H9 (cell line): ENCODE data around the gene CSRNP3. TPM values are rescaled to one million over a fixed set of nuclear protein-coding genes. Genes with fewer than 3 reads are reported as not detected.

Experiments
- DNase-seq: peaks from one replicate; pipeline ENCODE4 v3.0.0-alpha.2; 2017
- H2AFZ ChIP-seq: one replicate; pipeline ENCODE4 v1.6.1; 2013; ENCODE audit warnings: mild to moderate bottlenecking, low read length, control low read depth, moderate library complexity
- H2AK5ac ChIP-seq: 2 replicates; pipeline ENCODE4 v1.6.1; 2013; ENCODE audit warnings: low read length, control low read depth, mixed read lengths; ENCODE audit not compliant: insufficient read length
- H2BK120ac ChIP-seq: one replicate; pipeline ENCODE4 v1.6.1; 2013; ENCODE audit warnings: low read depth, mild to moderate bottlenecking, low read length, control low read depth, inconsistent platforms; ENCODE audit not compliant: poor library complexity, severe bottlenecking
- H2BK12ac ChIP-seq: 2 replicates; pipeline ENCODE4 v1.6.1; 2013; ENCODE audit warnings: low read length, control low read depth, mixed read lengths, low read depth; ENCODE audit not compliant: insufficient read length
- H2BK15ac ChIP-seq: 2 replicates; pipeline ENCODE4 v1.6.1; 2013; ENCODE audit warnings: low read depth, low read length, control low read depth
- H2BK20ac ChIP-seq: one replicate; pipeline ENCODE4 v1.6.1; 2013; ENCODE audit warnings: low read depth, mild to moderate bottlenecking, low read length, control low read depth, inconsistent platforms; ENCODE audit not compliant: poor library complexity, severe bottlenecking
- H2BK5ac ChIP-seq: 2 replicates; pipeline ENCODE4 v1.6.1; 2013; ENCODE audit warnings: low read length, control low read depth, mixed read lengths; ENCODE audit not compliant: insufficient read length
- H3K14ac ChIP-seq: 2 replicates; pipeline ENCODE4 v1.6.1; 2013; ENCODE audit warnings: low read length, control low read depth; ENCODE audit not compliant: insufficient read depth
- H3K18ac ChIP-seq: 2 replicates; pipeline ENCODE4 v1.6.1; 2013; ENCODE audit warnings: low read depth, mild to moderate bottlenecking, mixed read lengths, low read length, control low read depth; ENCODE audit not compliant: insufficient read length
- H3K23ac ChIP-seq: 2 replicates; pipeline ENCODE4 v1.6.1; 2013; ENCODE audit warnings: low read length, control low read depth, mixed read lengths, low read depth; ENCODE audit not compliant: insufficient read length
- H3K23me2 ChIP-seq: 2 replicates; pipeline ENCODE4 v1.6.1; 2013; ENCODE audit warnings: low read depth, mild to moderate bottlenecking, mixed read lengths, low read length, control low read depth; ENCODE audit not compliant: insufficient read length, poor library complexity, severe bottlenecking
- H3K27ac ChIP-seq: 2 replicates; pipeline ENCODE4 v1.5.1; 2013; ENCODE audit warnings: low read length, control low read depth, mixed read lengths, low read depth; ENCODE audit not compliant: insufficient read length
- H3K27me3 ChIP-seq: 2 replicates; pipeline ENCODE4 v1.6.1; 2013; ENCODE audit warnings: low read length, control low read depth, inconsistent platforms; ENCODE audit not compliant: insufficient read depth
- H3K4ac ChIP-seq: 2 replicates; pipeline ENCODE4 v1.6.1; 2013; ENCODE audit warnings: low read depth, mild to moderate bottlenecking, control low read depth, inconsistent platforms, low read length, moderate library complexity
- H3K4me1 ChIP-seq: 2 replicates; pipeline ENCODE4 v1.6.1; 2013; ENCODE audit warnings: low read length, control low read depth, inconsistent platforms; ENCODE audit not compliant: insufficient read depth
- H3K4me2 ChIP-seq: 2 replicates; pipeline ENCODE4 v1.6.1; 2013; ENCODE audit warnings: low read length, control low read depth, mixed read lengths; ENCODE audit not compliant: insufficient read length, insufficient read depth
- H3K56ac ChIP-seq: 2 replicates; pipeline ENCODE4 v1.6.1; 2013; ENCODE audit warnings: low read depth, mild to moderate bottlenecking, mixed read lengths, low read length, control low read depth; ENCODE audit not compliant: insufficient read length
- H3K79me1 ChIP-seq: 2 replicates; pipeline ENCODE4 v1.6.1; 2013; ENCODE audit warnings: low read depth, mild to moderate bottlenecking, moderate library complexity, low read length, control low read depth, inconsistent platforms; ENCODE audit not compliant: insufficient read depth, poor library complexity, severe bottlenecking
- H3K79me2 ChIP-seq: 2 replicates; pipeline ENCODE4 v1.6.1; 2013; ENCODE audit warnings: low read length, control low read depth, inconsistent platforms; ENCODE audit not compliant: insufficient read depth
- H3K9ac ChIP-seq: 2 replicates; pipeline ENCODE4 v1.6.1; 2013; ENCODE audit warnings: low read length, control low read depth, mixed read lengths; ENCODE audit not compliant: insufficient read length; ENCODE audit errors: extremely low read depth
- H3K9me3 ChIP-seq: one replicate; pipeline ENCODE4 v1.6.1; 2013; ENCODE audit warnings: low read depth, low read length, inconsistent platforms; ENCODE audit not compliant: control insufficient read depth
- H3T11ph ChIP-seq: one replicate; pipeline ENCODE4 v1.6.1; 2013; ENCODE audit warnings: mild to moderate bottlenecking, low read length, control low read depth, inconsistent platforms
- H4K20me1 ChIP-seq: one replicate; pipeline ENCODE4 v1.6.1; 2013; ENCODE audit not compliant: control insufficient read depth, insufficient read length, insufficient read depth
- H4K5ac ChIP-seq: 2 replicates; pipeline ENCODE4 v1.6.1; 2013; ENCODE audit warnings: low read depth, mild to moderate bottlenecking, mixed read lengths, low read length, control low read depth; ENCODE audit not compliant: insufficient read length
- H4K8ac ChIP-seq: replicated peaks from 2 replicates; pipeline ENCODE4 v1.6.1; 2013; ENCODE audit warnings: low read length, control low read depth, mixed read lengths, low read depth; ENCODE audit not compliant: insufficient read length
- H4K91ac ChIP-seq: 2 replicates; pipeline ENCODE4 v1.6.1; 2013; ENCODE audit warnings: low read depth, mild to moderate bottlenecking, moderate library complexity, mixed read lengths, low read length, control low read depth; ENCODE audit not compliant: insufficient read length
- H3K27ac Mint-ChIP-seq, 3 experiments: 2 replicates in 2 of 3; 3 replicates in 1 of 3; pipeline ENCODE4 v1.8.0; 2020 to 2021; ENCODE audit warnings: mixed read lengths in 3 of 3, mild to moderate bottlenecking in 1 of 3, moderate library complexity in 1 of 3
- H3K27me3 Mint-ChIP-seq: 2 replicates; pipeline ENCODE4 v1.8.0; 2021; ENCODE audit warnings: low read depth, mild to moderate bottlenecking, moderate library complexity, mixed read lengths
- H3K36me3 Mint-ChIP-seq, 3 experiments: 2 replicates in 2 of 3; 3 replicates in 1 of 3; pipeline ENCODE4 v1.8.0; 2020 to 2021; ENCODE audit warnings: low read depth in 3 of 3, mixed read lengths in 3 of 3; ENCODE audit not compliant: insufficient read depth in 1 of 3
- H3K4me1 Mint-ChIP-seq, 2 experiments: 2 replicates each; pipeline ENCODE4 v1.8.0; 2020; ENCODE audit warnings: mixed read lengths in 2 of 2
- H3K4me3 Mint-ChIP-seq, 2 experiments: 2 replicates in 1 of 2; 3 replicates in 1 of 2; pipeline ENCODE4 v1.8.0; 2020 to 2021; ENCODE audit warnings: mild to moderate bottlenecking in 2 of 2, mixed read lengths in 2 of 2, moderate library complexity in 1 of 2
- H3K9me3 Mint-ChIP-seq, 2 experiments: 2 replicates in 1 of 2; 3 replicates in 1 of 2; pipeline ENCODE4 v1.8.0; 2020; ENCODE audit warnings: mild to moderate bottlenecking in 2 of 2, mixed read lengths in 2 of 2, moderate library complexity in 1 of 2
- total RNA-seq: library from RNA; stranded (reverse); gene quantifications from 2 replicates; pipeline ENCODE4 v1.2.1, GENCODE V29; 2021
- TF ChIP-seq, protein P1 (sequence below): fragments of 200-600 bp; sonication (generic); conservative IDR thresholded peaks from 3 replicates; pipeline ENCODE4 v1.8.0; 2021; ENCODE audit warnings: antibody characterized with exemption, mild to moderate bottlenecking

CSRNP3 gene
- total RNA-seq, 1 experiment from 2014 or later, result 3.6 TPM

DNA sequence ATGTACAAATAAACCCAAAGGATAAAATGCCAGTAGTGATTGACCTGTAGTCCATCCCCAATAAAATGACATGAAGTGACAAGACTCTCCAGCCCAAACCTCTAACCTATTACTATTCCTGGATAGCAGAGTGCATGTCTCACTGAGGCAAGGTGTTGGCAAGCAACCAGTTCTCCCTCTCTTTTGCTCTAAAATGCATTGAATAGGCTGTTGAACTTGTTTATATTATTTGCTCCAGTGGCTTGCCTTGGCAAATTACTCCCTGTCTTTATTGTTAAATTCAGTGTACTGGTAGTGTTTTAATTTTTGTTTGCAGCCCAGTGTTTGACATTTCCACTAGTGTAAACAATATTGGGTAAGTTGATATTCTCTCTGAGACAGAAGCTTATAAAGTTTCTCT, 70.5 kb downstream of the CSRNP3 start:
- H3K4ac ChIP-seq, result no peak overlapping the region
- no peak overlapping the region for H2AFZ ChIP-seq
- no peaks in the 10 kb centered on the region for H3K9me3 ChIP-seq
- H2BK12ac ChIP-seq, result no peak overlapping the region
- no peak for DNase-seq
- H3K27ac ChIP-seq, result no peak overlapping the region
- H3K79me2 ChIP-seq, result no peaks in the 10 kb centered on the region
- H3K23ac ChIP-seq, result no peak overlapping the region
- no peak overlapping the region for H3K14ac ChIP-seq
- H2BK20ac ChIP-seq, result no peak overlapping the region
- no peaks in the 10 kb centered on the region for H3K23me2 ChIP-seq
- no peaks in the 10 kb centered on the region for H3K9me3 Mint-ChIP-seq
- H4K91ac ChIP-seq, result no peak overlapping the region
- H4K8ac ChIP-seq, result no peak overlapping the region
- H3K27ac Mint-ChIP-seq, result no peak overlapping the region
- H3K4me3 Mint-ChIP-seq, result no peak overlapping the region
- H3K4me1 Mint-ChIP-seq, result peaks cover 7 to 11% of the 10 kb centered on the region in 2 experiments
- no peak overlapping the region for H3K9ac ChIP-seq
- no peaks in the 10 kb centered on the region for H3K27me3 Mint-ChIP-seq
- H4K5ac ChIP-seq, result no peak overlapping the region
- no peak overlapping the region for H2AK5ac ChIP-seq
- TF ChIP-seq, protein P1, sequence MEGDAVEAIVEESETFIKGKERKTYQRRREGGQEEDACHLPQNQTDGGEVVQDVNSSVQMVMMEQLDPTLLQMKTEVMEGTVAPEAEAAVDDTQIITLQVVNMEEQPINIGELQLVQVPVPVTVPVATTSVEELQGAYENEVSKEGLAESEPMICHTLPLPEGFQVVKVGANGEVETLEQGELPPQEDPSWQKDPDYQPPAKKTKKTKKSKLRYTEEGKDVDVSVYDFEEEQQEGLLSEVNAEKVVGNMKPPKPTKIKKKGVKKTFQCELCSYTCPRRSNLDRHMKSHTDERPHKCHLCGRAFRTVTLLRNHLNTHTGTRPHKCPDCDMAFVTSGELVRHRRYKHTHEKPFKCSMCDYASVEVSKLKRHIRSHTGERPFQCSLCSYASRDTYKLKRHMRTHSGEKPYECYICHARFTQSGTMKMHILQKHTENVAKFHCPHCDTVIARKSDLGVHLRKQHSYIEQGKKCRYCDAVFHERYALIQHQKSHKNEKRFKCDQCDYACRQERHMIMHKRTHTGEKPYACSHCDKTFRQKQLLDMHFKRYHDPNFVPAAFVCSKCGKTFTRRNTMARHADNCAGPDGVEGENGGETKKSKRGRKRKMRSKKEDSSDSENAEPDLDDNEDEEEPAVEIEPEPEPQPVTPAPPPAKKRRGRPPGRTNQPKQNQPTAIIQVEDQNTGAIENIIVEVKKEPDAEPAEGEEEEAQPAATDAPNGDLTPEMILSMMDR, result no peak
- H4K20me1 ChIP-seq, result no peaks in the 10 kb centered on the region
- no peak overlapping the region for H2BK15ac ChIP-seq
- H2BK5ac ChIP-seq, result no peak overlapping the region
- H3K27me3 ChIP-seq, result peaks cover 2% of the 10 kb centered on the region; the same call in 1 of the 2 replicates
- no peak overlapping the region for H2BK120ac ChIP-seq
- peaks cover 2% of the 10 kb centered on the region; the same call in 1 of the 2 replicates for H3K4me1 ChIP-seq
- H3K79me1 ChIP-seq, result no peaks in the 10 kb centered on the region
- no peak overlapping the region for H3K56ac ChIP-seq
- H3K4me2 ChIP-seq, result no peak overlapping the region
- H3K18ac ChIP-seq, result no peak overlapping the region
- no peak overlapping the region for H3T11ph ChIP-seq
- H3K36me3 Mint-ChIP-seq, result no peaks in the 10 kb centered on the region
